Erythroblast (primary cell): ENCODE data around the gene ISG20.

ENCODE experiments used
- GATA1 ChIP-seq: IDR thresholded peaks from 2 replicates; pipeline ENCODE4 v1.6.1; 2011; ENCODE audit warnings: low read depth, mild to moderate bottlenecking, control low read depth, low read length, moderate library complexity
- POLR2A ChIP-seq: IDR thresholded peaks from 2 replicates; pipeline ENCODE4 v1.6.1; 2011; ENCODE audit warnings: mild to moderate bottlenecking, low read length

GRCh38 chr15:88701561-88702095 lies 62.8 kb downstream of the ISG20 start:
- TF ChIP-seq POLR2A (no peak), GATA1 (no peak)
